AG10803 (cell line): ENCODE measurements around the gene C7orf25.

ENCODE experiments used
- DNase-seq: peaks from one replicate; pipeline ENCODE4 v3.0.0; 2010; ENCODE audit warnings: low read depth
- H3K4me3 ChIP-seq: 2 replicates; pipeline ENCODE4 v1.5.1; 2011; ENCODE audit warnings: mild to moderate bottlenecking, low read length, control low read depth
- CTCF ChIP-seq: conservative IDR thresholded peaks from 2 replicates; pipeline ENCODE4 v1.5.1; 2011; ENCODE audit warnings: mild to moderate bottlenecking, low read length, control low read depth, inconsistent platforms

Gene C7orf25

GRCh38 chr7:42911454-42912447 lies at the start of gene C7orf25:
TSS of gene C7orf25 (minus strand) at chr7:42912070. CDS start at chr7:42910900, 1,170 bp downstream.
- DNase-seq: peak; percentile 85
- peak within 1 kb of the TSS; percentile 72 for H3K4me3 ChIP-seq
- TF ChIP-seq CTCF: no peak; the same call in 1 of the 2 replicates

GRCh38 chr7:42961170-42961569 lies 49.3 kb upstream of the C7orf25 start:
- no peak for DNase-seq
- H3K4me3 ChIP-seq: no peak overlapping the region
- no peak for TF ChIP-seq CTCF

GRCh38 chr7:42960762-42961161 lies 48.9 kb upstream of the C7orf25 start:
- no peak for TF ChIP-seq CTCF
- no peak overlapping the region for H3K4me3 ChIP-seq
- DNase-seq: no peak

GRCh38 chr7:42959549-42959948 lies 47.7 kb upstream of the C7orf25 start:
- DNase-seq: no peak
- H3K4me3 ChIP-seq: no peak overlapping the region
- TF ChIP-seq CTCF: no peak

GRCh38 chr7:42956062-42956461 lies 44.2 kb upstream of the C7orf25 start:
- H3K4me3 ChIP-seq: no peak overlapping the region
- DNase-seq: no peak
- TF ChIP-seq CTCF: no peak

- no peak for TF ChIP-seq CTCF
- DNase-seq: no peak
- H3K4me3 ChIP-seq: no peak overlapping the region
Observed at GRCh38 chr7:42953994-42954393, 42.1 kb upstream of the C7orf25 start.

GRCh38 chr7:42952328-42952727 lies 40.5 kb upstream of the C7orf25 start:
- no peak for TF ChIP-seq CTCF
- no peak overlapping the region for H3K4me3 ChIP-seq
- DNase-seq: no peak
